K562 (cell line): ENCODE measurements around the gene KRT83. TPM values are rescaled to one million over a fixed set of nuclear protein-coding genes. Genes with fewer than 3 reads are reported as not detected.

ENCODE experiments used
- ATAC-seq: fragments of 200-7000 bp; cut with Tn5 transposase; 3 replicates; pipeline ENCODE4 v1.9.1; 2020; ENCODE audit warnings: moderate library complexity
- BruUV-seq: library from RNA; stranded (reverse); fragments of 400-500 nt; replicated peaks from 2 replicates; lab custom pipeline; 2021; lab: Mats Ljungman, UMichigan
- CTCF ChIA-PET: fragments of 300-600 bp; formaldehyde crosslinking; extraction: SDS; loops from one replicate; lab custom pipeline; 2021; ENCODE audit warnings: low intra/inter-chr PET ratio; lab: Yijun Ruan, JAX
- POLR2A ChIA-PET: fragments of 300-600, 350-650 bp; sonication (Branson Sonifier 250); formaldehyde crosslinking; extraction: SDS; loops from one replicate; lab custom pipeline; 2021; ENCODE audit warnings: antibody characterized with exemption, inconsistent platforms; lab: Yijun Ruan, JAX
- DNase-seq, 4 experiments: peaks; one replicate each; pipeline versions ENCODE4 v3.0.0 to v3.0.0-alpha.2; 2011 to 2018; ENCODE audit warnings: low spot score in 3 of 4, mixed read lengths in 3 of 4; ENCODE audit errors: extremely low read depth in 1 of 4
- FAIRE-seq: peaks from 2 replicates; lab custom pipeline; 2011; peaks lifted over from hg19 to GRCh38; lab: Jason Lieb, UNC
- H2AFZ ChIP-seq: 2 replicates; pipeline ENCODE4 v1.6.0; 2011; ENCODE audit warnings: low read depth, low read length, control low read depth, inconsistent platforms
- H3K27ac ChIP-seq: fragments of 200-600 bp; 3 replicates; pipeline ENCODE4 v1.8.0; 2011; ENCODE audit warnings: low read depth, mild to moderate bottlenecking, control low read depth, inconsistent platforms, low read length, moderate library complexity, mixed read lengths; ENCODE audit errors: extremely low read depth
- H3K27me3 ChIP-seq, 2 experiments: fragments of 300-600 bp in 1 of 2; 2 replicates in 1 of 2; 3 replicates in 1 of 2; pipeline versions ENCODE4 v1.6.0 to v1.8.0; 2011; ENCODE audit warnings: inconsistent platforms in 2 of 2, low read length in 2 of 2, mild to moderate bottlenecking in 1 of 2, mixed read lengths in 1 of 2, moderate library complexity in 1 of 2; ENCODE audit not compliant: control insufficient read depth in 2 of 2, insufficient read depth in 2 of 2
- H3K36me3 ChIP-seq: fragments of 300-600 bp; 3 replicates; pipeline ENCODE4 v1.8.0; 2011; ENCODE audit warnings: mild to moderate bottlenecking, low read length, inconsistent platforms; ENCODE audit not compliant: control insufficient read depth, insufficient read depth
- H3K4me1 ChIP-seq, 2 experiments: fragments of 200-600 bp in 1 of 2; replicated peaks in 1 of 2; 2 replicates in 1 of 2; 3 replicates in 1 of 2; pipeline versions ENCODE4 v1.5.1 to v1.8.0; 2011; ENCODE audit warnings: inconsistent platforms in 2 of 2, low read length in 2 of 2, mild to moderate bottlenecking in 1 of 2, mixed read lengths in 1 of 2, moderate library complexity in 1 of 2; ENCODE audit not compliant: control insufficient read depth in 2 of 2, insufficient read depth in 2 of 2
- H3K4me2 ChIP-seq: 2 replicates; pipeline ENCODE4 v1.6.1; 2011; ENCODE audit warnings: low read length, control low read depth, inconsistent platforms, mixed read lengths; ENCODE audit not compliant: insufficient read depth
- H3K4me3 ChIP-seq: fragments of 200-600 bp; sonication (generic), shearing (Covaris generic); 2 replicates; pipeline ENCODE4 v1.5.1; 2016; ENCODE audit warnings: control low read depth, inconsistent platforms
- H3K79me2 ChIP-seq: fragments of 200-600 bp; 3 replicates; pipeline ENCODE4 v1.8.0; 2011; ENCODE audit warnings: low read length, inconsistent platforms; ENCODE audit not compliant: control insufficient read depth, insufficient read depth
- H3K9ac ChIP-seq, 2 experiments: 2 replicates each; pipeline versions ENCODE4 v1.6.0 to v1.6.1; 2011; ENCODE audit warnings: low read depth in 2 of 2, low read length in 2 of 2, control low read depth in 1 of 2, inconsistent platforms in 1 of 2, mild to moderate bottlenecking in 1 of 2, mixed read lengths in 1 of 2; ENCODE audit not compliant: insufficient read depth in 1 of 2
- H3K9me1 ChIP-seq: one replicate; pipeline ENCODE4 v1.6.0; 2011; ENCODE audit warnings: inconsistent platforms, mild to moderate bottlenecking, low read length, moderate library complexity; ENCODE audit not compliant: control insufficient read depth, insufficient read depth
- H3K9me3 ChIP-seq: replicated peaks from 2 replicates; pipeline ENCODE4 v1.5.1; 2011; ENCODE audit warnings: low read depth, low read length, inconsistent platforms; ENCODE audit not compliant: control insufficient read depth, insufficient read depth
- H4K20me1 ChIP-seq: replicated peaks from 2 replicates; pipeline ENCODE4 v1.6.1; 2011; ENCODE audit warnings: low read length, inconsistent platforms, mixed read lengths; ENCODE audit not compliant: control insufficient read depth, insufficient read depth
- HOXB6 ChIP-seq: fragments of 250-450 bp; sonication (Bioruptor Pico); IDR thresholded peaks from 2 replicates; pipeline ENCODE4 v1.5.1; 2022; ENCODE audit warnings: mild to moderate bottlenecking, borderline replicate concordance
- WGBS: fragments of 100-300 bp; shearing (Covaris generic); methylation state at CpG from one replicate; pipeline ENCODE4 v1.1.6; 2016; ENCODE audit warnings: low coverage, mixed read lengths; ENCODE audit not compliant: insufficient coverage; ENCODE audit errors: missing lambda C conversion rate; 5-methylcytosine and 5-hydroxymethylcytosine counted together
- in situ Hi-C: fragments of 300-500 bp; cut with MboI; formaldehyde crosslinking; loops from 4 replicates; pipeline ENCODE4 v1.15.0; 2018; ENCODE audit warnings: inconsistent platforms, mixed read lengths
- intact Hi-C: fragments of 100-400 bp; cut with micrococcal nuclease; formaldehyde crosslinking; loops from 2 replicates; pipeline ENCODE4 v1.14.2; 2022
- polyA plus RNA-seq, 8 experiments: library from polyadenylated mRNA; depleted of rRNA in 4 of 8; stranded (reverse) in 5 of 8; unstranded in 3 of 8; fragments of >200 nt; fragmentation: Nextera tagmentation in 2 of 8; fragmentation: Illumina TruSeq in 1 of 8; extraction: Ambion mirVana in 2 of 8; extraction: Trizol in 1 of 8; gene quantifications; 2 replicates each; pipeline versions ENCODE4 v1.2.1 to v1.2.3, GENCODE V29; 2011 to 2014; ENCODE audit warnings: inconsistent platforms in 1 of 8, missing spikeins in 1 of 8
- total RNA-seq, 7 experiments: library from RNA; depleted of rRNA in 6 of 7; stranded (reverse); fragments of >200 nt in 6 of 7; fragmentation: Illumina TruSeq in 2 of 7; extraction: Trizol in 2 of 7; gene quantifications; 2 replicates each; pipeline versions ENCODE4 v1.2.1 to v1.2.3, GENCODE V29; 2011 to 2021; ENCODE audit warnings: low replicate concordance in 1 of 7
- TF ChIP-seq, protein P1 (sequence below): fragments of 250-450 bp; sonication (Bioruptor Pico); IDR thresholded peaks from 2 replicates; pipeline ENCODE4 v1.5.1; 2021; ENCODE audit warnings: mild to moderate bottlenecking
- TF ChIP-seq, protein P2 (sequence below): sonication (generic); formaldehyde crosslinking; IDR thresholded peaks from 2 replicates; pipeline ENCODE4 v1.4.0; 2020; ENCODE audit warnings: mild to moderate bottlenecking, missing genetic modification reagents

KRT83 gene
- total and polyA plus RNA-seq, 9 of the 15 experiments (the other 6 are each of a cell fraction or from before 2014, with no cell fraction given), result not detected

DNA sequence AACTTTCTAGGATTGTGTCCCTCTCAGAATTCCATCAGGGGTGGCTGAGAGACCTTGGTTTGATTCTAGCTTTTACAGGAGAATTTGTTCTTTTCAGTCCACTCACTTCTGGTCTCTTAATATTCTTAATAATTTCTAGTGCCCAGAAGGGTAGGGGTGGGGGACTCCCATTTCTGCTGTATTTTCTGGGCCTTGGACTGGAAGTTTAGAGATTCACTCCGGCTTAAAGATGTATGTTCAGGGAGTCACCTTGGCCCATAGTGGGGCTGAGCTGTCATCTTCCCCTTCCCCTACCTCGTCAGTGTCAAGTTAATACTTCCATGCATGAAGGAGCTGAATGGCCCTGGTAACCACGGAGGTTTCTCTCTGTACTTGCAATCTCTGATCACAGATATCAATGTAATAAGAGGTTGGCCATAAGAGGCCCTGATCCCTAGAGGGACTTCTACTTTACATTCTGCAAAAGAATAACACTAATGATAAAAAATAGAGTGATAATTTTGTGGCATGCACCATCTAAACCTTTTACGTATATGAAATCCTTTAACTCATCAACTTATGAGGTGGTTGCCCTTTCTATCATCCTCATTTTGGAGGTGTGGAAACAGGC is 36.5 kb downstream of the KRT83 start:
- CTCF ChIA-PET, result interaction anchor here (0.7 kb wide), 1 partner anchor 97 kb away, joined by 4 read pairs; no protein-coding TSS in a partner anchor
- no TSS peak for BruUV-seq
- no peaks in the 10 kb centered on the region for H4K20me1 ChIP-seq
- no peaks in the 10 kb centered on the region for H3K36me3 ChIP-seq
- H3K4me1 ChIP-seq, result peaks cover 0 to 17% of the 10 kb centered on the region in 2 experiments; a peak in 3 of 5 replicates
- no peak overlapping the region for H2AFZ ChIP-seq
- TF ChIP-seq, protein P1, sequence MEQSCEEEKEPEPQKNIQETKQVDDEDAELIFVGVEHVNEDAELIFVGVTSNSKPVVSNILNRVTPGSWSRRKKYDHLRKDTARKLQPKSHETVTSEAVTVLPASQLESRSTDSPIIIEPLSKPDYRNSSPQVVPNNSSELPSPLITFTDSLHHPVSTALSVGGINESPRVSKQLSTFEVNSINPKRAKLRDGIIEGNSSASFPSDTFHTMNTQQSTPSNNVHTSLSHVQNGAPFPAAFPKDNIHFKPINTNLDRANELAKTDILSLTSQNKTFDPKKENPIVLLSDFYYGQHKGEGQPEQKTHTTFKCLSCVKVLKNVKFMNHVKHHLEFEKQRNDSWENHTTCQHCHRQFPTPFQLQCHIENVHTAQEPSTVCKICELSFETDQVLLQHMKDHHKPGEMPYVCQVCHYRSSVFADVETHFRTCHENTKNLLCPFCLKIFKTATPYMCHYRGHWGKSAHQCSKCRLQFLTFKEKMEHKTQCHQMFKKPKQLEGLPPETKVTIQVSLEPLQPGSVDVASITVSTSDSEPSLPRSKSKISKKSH, result no peak
- no peak for TF ChIP-seq HOXB6
- TF ChIP-seq, protein P2, sequence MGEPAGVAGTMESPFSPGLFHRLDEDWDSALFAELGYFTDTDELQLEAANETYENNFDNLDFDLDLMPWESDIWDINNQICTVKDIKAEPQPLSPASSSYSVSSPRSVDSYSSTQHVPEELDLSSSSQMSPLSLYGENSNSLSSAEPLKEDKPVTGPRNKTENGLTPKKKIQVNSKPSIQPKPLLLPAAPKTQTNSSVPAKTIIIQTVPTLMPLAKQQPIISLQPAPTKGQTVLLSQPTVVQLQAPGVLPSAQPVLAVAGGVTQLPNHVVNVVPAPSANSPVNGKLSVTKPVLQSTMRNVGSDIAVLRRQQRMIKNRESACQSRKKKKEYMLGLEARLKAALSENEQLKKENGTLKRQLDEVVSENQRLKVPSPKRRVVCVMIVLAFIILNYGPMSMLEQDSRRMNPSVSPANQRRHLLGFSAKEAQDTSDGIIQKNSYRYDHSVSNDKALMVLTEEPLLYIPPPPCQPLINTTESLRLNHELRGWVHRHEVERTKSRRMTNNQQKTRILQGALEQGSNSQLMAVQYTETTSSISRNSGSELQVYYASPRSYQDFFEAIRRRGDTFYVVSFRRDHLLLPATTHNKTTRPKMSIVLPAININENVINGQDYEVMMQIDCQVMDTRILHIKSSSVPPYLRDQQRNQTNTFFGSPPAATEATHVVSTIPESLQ, result no peak
- no peak for FAIRE-seq
- in situ Hi-C loops (no loop called here), intact Hi-C loops (no loop called here)
- 2% methylated on average over 4 of the region's 4 CpGs for WGBS
- H3K9me3 ChIP-seq, result no peaks in the 10 kb centered on the region
- no peak overlapping the region for H3K4me2 ChIP-seq
- no peak overlapping the region for H3K9ac ChIP-seq
- POLR2A ChIA-PET, result interaction anchor here (0.6 to 1.0 kb wide), 2 partner anchors 78 to 111 kb away, joined by 3 read pairs; no protein-coding TSS in a partner anchor
- no peaks in the 10 kb centered on the region for H3K9me1 ChIP-seq
- H3K79me2 ChIP-seq, result no peaks in the 10 kb centered on the region
- no peak for ATAC-seq
- no peak overlapping the region for H3K27ac ChIP-seq
- no peak overlapping the region for H3K4me3 ChIP-seq
- DNase-seq, result no peak
- H3K27me3 ChIP-seq, result peaks cover 0 to 16% of the 10 kb centered on the region in 2 experiments; a peak in 2 of 5 replicates
